CD4-positive, alpha-beta T cell treated with Interleukin-6 at 100 ng/mL for 8 hours (primary cell): ENCODE data around the gene SLC45A1.

ENCODE experiments used
- DNase-seq: peaks from one replicate; pipeline ENCODE4 v3.0.0-alpha.2; 2020; ENCODE audit warnings: mixed read lengths, low spot score

The SLC45A1 gene

DNA sequence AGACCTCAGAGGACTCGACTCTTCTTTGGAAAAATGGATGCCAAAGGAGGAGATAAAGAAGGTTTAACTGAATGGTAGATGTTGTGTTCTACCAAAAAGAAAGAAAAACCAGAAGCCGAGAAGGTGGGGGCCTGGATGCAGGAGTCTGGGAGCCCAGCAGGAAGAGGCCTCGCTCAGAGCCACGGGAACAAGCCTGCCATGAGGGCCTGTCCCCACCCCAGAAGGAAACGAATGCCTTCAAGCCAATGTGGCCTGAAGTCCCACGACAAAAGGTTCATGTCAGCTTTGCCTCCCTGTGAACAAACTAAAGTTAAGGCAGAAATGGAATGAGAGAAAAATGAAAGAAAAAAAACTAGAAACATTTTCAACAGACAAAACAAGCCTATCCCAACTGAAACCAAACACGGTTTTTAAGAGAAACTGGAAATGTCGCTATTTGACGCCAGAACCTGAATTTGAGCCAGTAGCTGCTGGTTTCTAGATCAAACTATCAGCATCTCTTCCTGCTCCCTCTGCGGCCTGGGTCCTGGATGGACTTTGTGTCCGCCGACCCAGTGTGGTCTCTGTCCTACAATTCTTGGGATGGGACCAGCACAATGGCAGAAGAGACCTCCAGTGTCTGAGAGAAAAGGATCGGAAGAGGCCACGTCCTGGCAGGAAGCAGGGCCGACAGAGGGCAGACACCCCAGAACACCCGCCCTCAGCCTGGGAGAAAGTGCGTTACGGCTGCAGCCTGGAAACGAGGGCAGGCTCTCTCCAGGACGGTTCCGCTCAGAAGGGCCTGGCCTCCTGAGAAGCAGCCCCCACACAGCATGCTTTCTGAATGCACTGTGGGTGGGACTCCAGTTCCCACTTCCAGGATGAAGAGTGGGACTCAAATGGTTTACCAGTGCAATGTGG lies 35.2 kb downstream of the SLC45A1 start:
- DNase-seq, result no peak

DNA sequence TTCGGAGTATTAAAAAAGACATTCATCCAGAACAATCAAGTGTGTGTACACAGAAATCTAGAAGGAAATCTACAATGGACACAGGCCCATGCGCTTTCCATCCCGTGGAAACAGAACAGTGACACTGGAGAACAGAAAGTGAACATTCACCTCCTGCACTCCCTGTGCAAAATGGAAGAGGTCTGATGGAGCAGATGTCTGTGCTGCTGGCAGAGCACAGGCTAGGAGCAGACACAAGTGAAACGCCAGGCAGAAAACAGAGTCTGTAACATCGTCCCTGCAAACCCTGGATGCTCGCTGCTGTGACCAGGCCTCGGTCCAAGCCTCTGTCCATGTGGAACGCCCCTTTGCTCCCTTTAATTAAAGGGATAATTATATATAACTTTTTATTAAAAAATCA lies 36.1 kb downstream of the SLC45A1 start:
- no peak for DNase-seq

DNA sequence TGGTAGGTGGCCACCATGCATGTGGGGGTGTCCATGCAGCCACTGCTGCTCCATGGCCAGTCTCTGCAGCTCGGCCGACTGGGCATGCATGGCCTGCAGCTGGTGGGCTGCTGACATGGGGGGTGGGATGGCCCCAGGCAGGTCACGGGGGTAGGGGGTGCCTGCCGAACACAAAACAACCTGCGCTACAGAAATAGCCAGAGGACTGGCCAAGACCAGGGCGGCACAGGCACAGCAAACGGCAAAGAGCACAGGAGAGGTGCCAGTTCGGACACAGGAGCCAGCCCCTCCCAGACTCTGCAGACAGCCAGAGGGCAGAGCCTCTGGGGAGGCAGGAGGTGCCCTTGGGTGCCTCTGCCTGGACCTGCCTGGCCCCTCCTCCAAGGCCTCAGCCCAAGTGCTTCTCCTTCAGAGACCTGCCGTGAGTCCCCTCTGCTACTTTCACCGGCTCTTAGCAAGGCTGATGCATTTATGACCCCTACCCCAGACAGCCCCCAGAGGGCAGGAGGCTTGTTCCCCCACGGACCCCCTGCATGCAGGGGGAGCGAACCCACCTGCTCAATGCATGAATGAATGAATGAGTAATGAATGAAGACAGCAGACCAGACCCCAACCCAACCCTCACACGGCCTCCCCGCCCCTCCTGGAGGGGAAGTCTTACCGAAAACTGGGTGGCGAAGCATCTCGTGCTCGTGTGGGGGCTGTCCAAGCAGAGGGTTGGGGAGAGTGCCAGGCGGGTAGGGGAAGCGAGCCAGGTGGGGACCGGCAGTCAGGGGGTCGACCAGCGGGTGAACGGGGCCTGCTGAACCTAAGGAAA lies 37.7 kb downstream of the SLC45A1 start:
- no peak for DNase-seq

DNA sequence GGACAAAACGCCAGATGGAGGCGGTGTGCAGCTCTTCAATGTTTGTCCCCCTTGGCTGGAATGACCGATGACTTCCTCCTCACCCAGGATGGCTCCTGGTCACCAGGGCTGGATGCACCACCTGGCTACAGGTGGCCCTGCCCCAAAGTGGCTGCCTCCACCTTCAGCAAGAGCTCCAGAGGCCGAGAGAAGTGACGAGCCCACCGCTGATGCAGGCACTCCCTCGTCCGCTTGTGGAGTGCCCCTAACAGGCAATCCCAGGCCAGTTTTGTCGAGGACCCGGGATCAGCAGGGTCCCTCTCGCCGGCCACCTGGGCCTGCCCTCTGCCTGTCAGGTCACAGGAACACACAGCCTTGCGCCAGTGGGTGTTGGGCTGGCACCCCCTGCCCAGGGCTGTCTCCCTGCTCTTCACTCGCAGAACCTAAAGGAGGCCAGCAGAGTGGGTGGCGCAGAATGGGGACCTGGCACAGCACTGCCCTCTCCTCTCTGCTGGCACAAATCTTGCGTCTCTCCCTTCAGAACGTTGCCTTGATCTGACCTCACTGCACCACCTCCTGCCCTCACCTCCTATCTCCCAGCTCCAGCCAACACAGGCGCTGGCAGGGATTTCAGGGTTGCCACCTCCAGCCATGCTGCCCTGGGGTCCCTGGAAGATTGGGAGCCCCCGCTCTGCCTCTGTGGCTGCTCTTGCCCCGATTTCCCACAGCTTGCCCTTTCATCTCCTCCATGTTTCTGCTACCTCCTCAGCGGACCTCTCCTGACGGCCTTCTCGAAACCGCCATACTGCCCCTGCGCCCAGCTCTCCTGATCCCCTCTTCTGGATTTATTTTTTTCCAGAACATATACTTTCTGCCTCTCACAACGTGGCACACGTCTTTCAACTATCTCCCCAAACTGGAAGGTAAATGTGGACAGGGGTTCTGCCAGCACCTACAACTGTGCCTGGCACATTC lies 38.6 kb downstream of the SLC45A1 start:
- no peak for DNase-seq

DNA sequence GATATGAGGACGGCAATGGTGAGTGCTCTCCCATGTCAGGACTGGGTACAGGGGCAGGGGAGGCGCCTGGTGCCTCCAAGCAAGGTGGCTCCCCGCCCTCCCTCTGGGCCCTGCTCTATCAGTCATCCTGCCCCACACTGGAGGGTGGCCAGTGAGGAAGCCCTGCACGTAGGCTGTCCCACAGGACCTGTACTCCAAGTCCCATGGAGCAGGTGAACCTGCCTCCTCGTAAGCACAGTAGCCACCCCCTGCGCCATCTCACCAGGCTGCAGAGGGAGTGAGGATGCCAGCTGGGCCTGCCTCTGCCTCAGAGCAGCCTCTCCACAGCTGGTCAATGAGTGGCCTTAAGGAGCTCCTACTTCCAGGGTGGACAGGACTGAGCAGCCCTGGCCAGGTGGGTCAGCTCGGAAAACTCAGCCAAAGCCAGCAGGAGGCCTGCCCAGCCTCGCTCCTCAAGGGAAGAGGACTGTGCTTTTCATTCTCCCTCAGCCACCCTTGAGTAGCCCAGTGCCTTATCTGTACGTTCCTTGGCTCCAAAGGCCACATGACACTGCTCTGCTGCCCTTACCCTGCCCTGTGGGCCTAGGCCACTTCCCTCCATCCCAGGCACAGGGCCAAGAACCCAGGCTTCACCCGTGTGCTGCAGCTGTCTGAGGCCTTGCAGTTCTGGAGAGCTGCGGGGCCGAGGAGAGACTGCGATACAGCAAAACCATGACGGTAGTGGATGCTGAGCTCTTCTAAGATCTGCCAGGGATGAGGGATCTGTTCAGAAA lies 39.6 kb downstream of the SLC45A1 start:
- DNase-seq, result no peak

DNA sequence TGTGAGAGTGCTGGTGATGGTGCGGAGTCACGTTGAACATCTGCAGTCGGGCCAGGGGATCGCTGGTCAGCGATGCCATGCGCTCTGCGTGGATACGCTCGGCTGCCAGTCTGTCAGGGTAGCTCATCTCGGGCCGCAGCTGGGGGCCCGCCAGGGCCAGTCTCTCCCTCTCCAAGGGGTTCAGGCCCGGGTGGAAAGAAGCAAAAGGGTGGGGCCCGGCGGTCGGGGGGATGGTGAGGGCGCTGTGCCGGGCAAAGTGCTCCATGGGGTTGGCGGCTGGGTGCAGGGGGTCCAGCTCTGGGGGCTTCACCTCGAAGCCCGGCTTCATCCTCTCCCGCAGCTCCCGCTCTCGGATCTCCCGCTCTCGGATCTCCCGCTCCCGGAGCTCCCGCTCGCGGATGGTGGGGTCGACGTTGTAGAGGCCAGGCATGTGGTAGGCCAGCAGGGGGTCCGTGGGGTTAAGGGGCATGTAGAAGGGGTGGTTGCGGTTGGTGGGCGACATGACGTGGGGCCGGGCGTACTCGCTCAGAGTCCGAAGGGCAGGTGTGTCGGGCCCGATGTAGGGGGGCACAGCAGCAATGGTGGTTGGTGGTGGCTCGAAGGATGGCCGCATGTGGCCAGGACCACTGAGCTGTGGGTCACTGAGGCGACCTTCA lies 40.5 kb downstream of the SLC45A1 start:
- no peak for DNase-seq

DNA sequence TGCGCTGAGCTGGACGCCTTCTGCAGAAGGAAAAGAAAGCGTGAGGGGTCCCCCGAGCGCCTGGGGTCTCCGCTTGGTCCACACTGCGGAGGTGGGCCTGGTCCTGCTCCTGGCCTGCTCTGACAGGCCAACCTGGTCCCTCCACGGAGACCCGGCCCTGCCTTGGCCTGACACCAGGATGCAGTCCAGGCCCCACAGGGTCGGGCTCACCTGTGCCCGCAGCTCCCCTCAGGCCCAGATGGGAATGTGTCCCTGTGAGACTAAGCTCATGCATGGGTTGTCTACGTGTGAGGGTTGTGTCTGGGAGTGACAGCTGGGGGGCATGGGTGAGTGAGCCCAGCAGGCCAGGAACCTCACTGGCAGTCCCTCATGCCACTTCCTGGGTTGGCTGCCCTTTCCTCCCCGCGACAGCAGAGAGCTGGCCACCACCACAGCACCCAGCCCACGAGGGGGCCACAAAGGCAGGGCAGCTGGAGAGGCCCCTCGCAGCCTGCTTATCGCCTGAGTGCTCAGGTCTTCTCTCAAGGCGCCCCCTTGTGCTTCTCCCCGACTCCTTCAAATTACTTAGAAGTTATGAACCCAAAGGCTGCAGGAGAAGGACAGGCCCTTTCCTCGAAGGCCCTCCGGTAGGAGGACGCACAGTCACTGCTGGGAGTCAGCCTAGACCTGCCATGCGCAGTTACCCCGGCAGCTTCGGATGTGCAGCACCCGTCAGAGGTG lies 41.1 kb downstream of the SLC45A1 start:
- no peak for DNase-seq

DNA sequence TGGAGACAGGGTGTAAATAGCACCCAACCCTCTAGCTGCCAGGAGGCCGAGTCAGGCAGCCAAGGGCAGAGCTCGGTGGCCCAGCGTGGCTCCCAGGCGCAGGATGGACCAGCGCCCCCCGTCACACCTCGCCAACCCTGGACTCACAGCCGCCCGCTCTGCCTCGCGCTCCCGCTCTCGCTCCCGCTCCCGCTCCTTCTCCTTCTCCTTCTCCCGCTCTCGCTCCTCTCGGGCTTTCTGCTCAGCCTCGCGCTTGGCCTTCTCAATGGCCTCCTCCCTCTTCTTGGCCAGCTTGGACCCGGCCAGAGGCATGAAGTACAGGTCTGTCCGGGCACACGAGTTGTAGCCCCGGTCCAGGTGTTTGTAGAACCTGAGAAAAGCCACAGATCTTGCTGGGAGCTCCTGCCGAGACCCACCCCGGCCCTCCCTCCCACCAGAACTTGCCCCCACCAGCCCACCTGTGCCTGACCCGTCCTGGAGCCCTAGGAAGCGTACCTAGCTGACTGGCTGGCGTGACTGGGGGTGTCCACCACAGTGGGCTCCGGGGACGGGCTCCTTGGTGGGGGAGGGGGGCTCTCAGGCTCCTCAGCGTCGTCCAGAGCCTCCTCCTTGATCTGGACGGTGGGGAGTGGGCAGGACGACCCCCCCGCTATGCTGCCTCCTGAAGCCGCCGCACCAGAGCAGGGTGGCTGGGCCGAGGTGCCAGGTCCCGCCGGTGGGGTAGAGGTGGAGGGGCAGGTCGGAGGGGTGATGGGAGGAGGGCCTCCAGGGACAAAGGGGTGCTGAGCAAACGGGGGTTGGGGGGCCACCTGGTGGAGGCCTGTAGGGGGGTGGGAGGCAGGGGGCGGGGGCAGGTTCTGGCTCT lies 41.9 kb downstream of the SLC45A1 start:
- no peak for DNase-seq

DNA sequence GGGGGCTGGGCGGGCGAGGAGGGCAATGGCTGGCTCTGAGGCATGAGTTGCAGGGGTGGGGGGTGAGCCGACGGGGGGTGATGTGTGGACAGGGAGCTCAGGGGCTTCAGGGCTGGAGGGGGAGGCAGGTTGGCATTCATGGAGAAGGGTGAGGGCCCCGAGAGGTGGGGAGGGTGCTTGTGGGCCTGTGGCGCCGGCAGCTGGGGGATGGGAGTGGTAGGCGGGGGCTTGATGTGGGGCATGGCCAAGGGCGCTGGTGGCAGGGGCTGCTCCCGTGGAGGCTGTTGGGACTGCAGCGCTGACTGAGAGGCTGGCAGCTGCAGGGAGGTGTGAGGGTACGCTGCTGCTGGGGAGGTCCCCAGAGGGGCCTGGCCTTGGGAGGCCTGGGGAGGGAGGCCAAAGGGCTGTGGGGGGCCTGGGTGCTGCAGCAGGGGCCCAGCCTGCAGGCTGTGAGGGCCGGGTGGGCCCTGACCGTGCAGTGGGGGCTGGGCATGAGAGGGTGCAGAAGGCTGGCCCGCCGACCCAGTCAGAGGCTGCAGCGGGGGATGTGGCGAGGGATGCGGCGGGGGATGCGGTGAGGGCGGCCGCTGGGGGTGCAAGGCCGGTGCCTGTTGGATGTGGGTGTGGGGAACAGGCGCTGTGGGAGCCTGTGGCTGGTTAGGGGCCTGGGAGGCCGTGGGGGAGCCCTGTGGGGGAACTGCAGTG lies 42.7 kb downstream of the SLC45A1 start:
- no peak for DNase-seq

DNA sequence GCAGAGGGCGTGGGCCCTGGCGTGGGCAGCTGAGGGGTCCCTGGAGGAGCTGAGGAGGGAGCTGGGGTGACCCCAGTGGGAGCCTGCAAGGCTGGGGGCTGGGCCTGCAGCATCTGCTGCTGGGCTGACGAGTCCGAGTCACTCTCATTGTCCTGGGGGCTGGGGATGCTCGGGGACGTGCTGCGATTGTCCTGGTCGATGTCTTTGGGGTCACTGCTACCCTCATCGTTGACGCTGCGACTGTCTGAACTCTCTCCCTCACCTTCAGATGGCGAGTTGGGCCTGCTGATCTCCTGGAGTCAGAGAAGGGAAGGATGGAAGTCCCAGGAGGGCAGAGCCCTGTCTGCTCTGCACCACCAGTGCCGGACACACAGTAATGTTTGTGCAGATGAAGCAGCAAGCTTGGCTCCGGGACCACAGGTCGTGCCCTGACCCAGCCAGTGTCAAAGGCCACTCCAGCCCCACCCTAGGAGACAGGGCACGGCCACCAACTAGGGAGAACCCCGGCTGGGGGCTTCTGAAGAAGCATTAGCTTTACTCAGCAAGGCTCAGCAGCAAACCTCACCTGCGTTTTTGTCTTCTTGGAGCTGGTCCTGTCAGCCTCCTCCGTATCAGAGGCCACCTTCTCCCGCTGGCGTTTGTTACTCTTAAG lies 43.4 kb downstream of the SLC45A1 start:
- no peak for DNase-seq

DNA sequence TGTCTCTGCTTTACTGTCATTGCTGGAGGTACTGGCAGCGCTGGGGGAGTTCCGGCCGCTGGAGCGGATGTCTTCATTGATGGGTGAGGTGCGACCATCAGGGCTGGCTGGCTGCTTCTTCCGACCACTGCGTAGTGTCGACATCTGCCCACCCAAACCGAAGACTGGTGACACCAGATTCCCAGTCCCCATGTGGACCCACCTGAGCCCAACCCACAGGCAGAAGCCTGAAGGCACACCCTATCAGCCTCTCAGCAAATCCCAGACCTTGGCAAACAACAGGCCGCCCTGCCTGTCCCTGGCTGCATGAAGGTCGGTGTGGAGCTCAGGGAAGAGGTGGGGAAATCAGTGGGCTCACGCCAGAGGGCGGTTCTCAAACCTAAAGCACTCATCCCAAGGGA lies 44.8 kb downstream of the SLC45A1 start:
- no peak for DNase-seq

DNA sequence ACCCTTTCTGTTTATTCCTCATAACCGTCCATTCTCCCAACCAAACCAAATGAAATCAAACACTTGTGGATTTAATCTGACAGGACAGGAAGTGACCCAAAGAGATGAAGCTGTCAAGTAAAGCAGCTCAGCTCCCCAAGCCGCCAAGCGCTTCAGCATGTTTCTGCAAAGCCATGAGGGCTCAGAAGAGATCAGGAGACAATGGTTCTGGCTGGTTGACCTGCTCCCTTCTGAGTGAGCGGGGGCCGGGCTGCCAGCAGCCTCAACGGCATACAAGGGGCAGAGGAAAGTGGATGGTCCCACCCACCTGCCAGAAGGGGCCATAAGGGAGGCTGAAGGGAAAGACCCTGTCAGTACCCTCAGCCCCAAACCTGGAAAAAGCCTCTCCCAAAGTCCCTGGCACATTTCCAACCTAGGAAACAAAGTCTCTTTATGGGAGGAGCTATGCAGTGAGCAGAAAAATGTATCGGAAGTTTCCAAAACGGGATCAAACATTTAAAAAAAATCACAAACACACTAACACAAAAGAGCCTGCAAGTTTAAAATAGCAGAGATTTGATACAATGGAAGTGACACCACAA lies 45.4 kb downstream of the SLC45A1 start:
- no peak for DNase-seq

DNA sequence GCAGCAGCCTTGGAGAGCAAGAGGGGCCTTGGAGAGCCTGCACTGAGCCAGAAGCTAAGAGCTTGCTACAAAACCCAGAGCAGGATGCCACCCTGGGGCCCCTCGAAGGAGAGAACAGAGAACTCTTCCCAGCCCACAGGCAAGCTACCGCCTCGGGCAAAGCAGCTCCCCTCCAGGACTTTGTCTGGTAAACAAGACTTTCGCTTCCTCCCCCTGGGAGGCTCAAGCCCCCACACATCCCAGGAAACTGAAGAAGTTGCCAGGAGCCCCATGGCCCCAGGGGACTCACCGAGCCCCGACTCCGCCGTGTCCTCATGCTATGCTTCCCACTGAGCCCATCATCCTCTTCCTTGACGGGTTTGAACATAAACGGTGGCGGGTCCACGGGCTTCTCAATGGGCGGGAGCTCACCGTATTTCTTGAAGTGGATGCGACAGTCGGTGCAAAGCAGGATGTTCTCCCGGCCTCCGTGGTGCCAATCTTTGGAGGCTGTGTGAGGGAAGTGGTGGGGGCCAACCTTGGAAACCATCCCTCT lies 45.9 kb downstream of the SLC45A1 start:
- no peak for DNase-seq

DNA sequence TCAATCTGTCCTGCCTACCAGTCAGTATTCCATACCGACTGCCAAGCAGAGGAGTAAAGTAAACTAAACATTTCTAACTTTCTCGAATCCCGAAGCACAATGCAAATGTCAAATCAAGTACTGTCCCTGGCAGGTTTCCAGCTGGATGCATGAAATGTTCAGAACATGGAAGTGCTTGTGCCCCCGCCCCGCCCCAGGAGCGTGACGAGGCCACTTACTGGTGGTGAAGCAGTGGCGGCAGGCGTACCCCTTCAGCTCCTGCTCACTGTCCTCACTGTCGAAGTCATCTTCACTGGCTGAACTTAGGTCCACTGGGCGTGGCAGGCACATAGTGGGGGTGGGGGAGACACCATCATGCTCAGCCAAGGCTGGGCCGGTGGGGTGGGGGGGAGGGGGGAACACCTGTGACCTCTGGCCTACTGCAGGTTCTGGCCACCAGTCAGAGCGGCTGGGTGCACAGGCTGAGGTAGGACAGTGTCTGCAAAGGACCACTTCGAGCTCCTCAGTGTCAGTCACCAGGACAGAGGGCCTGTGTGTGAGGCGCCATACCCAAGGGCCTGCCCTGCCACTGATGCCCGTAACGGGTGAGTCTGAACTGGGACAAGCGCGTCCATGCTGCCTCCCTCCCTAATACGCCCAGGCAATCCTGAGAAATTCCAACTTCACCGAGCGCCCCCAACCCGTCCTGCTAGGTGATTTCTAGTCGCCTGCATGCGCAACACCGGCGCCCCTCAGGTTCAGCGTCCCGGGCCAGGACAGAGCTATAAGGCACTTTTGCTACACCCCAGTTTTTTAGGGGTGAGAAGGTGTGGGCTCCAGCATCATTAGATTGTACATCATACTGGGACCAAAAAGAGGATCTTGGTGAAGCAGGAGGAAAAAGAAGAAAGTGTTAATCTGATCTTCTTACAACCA lies 46.9 kb downstream of the SLC45A1 start:
- DNase-seq, result no peak

DNA sequence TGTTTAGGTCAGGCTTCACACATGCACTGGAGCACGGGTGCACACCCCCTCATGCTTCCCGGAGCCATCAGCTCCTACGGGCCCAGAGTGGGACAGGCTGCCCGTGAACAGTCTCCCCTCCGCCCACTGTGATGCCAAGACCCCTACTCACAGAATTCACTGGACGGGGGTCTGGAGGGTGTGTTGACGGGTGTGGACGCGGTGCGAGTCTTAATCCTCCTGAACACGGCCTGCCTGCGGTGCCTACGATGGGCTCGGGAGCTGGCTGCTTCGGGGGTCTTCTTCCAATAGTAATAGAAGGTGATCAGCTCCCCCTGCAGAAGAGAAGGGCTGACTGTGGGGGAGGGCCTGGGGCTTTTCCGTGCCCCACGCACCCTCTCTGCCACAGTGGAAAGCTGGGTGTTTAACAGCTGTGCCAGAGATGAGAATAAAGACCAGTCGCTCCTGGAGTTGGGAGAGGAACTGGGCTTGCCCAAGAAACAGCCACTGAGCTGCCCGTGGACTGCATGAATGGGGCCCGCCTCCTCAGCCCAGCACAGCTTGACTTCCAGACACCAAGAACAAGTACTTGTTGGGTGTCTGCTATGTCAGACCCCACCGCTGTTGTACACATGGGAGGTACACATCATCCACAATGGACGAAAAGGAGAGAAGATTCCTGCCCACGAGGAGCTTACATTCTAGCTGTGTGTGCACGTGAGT lies 47.9 kb downstream of the SLC45A1 start:
- no peak for DNase-seq
